ENCODE measurements around the gene CCDC85C.

DNA sequence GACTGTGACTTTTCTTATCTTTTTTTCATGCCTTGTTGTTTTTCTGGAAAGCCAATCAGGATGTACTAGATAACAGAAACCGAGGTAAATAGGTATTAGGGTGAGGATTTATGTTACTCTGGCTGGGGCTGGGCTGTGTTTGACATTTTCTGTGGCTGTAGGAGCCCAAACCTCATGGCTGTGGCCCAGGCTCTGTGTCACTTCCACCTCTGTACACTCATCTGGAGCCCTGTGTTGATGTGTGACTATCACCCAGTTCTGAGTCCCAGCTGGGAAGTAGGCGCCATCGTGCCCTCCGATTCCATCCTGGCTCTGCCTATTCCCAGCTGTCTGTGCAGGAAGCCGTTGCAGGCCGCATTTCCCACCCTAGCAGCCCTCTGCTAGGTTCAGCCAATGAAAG, 39.3 kb upstream of the CCDC85C start:
- TF ChIP-seq, protein P1, sequence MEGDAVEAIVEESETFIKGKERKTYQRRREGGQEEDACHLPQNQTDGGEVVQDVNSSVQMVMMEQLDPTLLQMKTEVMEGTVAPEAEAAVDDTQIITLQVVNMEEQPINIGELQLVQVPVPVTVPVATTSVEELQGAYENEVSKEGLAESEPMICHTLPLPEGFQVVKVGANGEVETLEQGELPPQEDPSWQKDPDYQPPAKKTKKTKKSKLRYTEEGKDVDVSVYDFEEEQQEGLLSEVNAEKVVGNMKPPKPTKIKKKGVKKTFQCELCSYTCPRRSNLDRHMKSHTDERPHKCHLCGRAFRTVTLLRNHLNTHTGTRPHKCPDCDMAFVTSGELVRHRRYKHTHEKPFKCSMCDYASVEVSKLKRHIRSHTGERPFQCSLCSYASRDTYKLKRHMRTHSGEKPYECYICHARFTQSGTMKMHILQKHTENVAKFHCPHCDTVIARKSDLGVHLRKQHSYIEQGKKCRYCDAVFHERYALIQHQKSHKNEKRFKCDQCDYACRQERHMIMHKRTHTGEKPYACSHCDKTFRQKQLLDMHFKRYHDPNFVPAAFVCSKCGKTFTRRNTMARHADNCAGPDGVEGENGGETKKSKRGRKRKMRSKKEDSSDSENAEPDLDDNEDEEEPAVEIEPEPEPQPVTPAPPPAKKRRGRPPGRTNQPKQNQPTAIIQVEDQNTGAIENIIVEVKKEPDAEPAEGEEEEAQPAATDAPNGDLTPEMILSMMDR (IDR thresholded peaks at IDR 0.05): no peak
- TF ChIP-seq POLR2A (IDR thresholded peaks at IDR 0.05) (no peak), EP300 (IDR thresholded peaks at IDR 0.05) (no peak)

Measured in ovary (tissue), 3 donors.